Mesothelial cell of epicardium (in vitro differentiated cells): ENCODE results near the gene TOM1. TPM values are rescaled to one million over a fixed set of nuclear protein-coding genes. Genes with fewer than 3 reads are reported as not detected.

Source experiments
- DNase-seq, 2 experiments: peaks; one replicate each; pipeline ENCODE4 v3.0.0; 2021; ENCODE audit warnings: low spot score in 2 of 2; ENCODE audit not compliant: unreplicated experiment in 2 of 2
- H3K27ac Mint-ChIP-seq: 2 replicates; pipeline ENCODE4 v1.8.0; 2021; ENCODE audit warnings: mixed read lengths
- H3K27me3 Mint-ChIP-seq: 2 replicates; pipeline ENCODE4 v1.8.0; 2021; ENCODE audit warnings: low read depth, mixed read lengths
- H3K36me3 Mint-ChIP-seq: 2 replicates; pipeline ENCODE4 v1.8.0; 2021; ENCODE audit warnings: mixed read lengths
- H3K4me1 Mint-ChIP-seq: 2 replicates; pipeline ENCODE4 v1.8.0; 2021; ENCODE audit warnings: mixed read lengths
- H3K4me3 Mint-ChIP-seq: 2 replicates; pipeline ENCODE4 v1.8.0; 2021; ENCODE audit warnings: mild to moderate bottlenecking, moderate library complexity, mixed read lengths
- H3K9me3 Mint-ChIP-seq: 2 replicates; pipeline ENCODE4 v1.8.0; 2021; ENCODE audit warnings: mixed read lengths
- total RNA-seq: library from RNA; stranded (reverse); gene quantifications from 3 replicates; pipeline ENCODE4 v1.2.1, GENCODE V29; 2021
- TF ChIP-seq, protein P1 (sequence below): fragments of 200-600 bp; sonication (generic); IDR thresholded peaks from one replicate; pipeline ENCODE4 v1.5.0; 2021; ENCODE audit warnings: antibody characterized with exemption; ENCODE audit not compliant: unreplicated experiment

Gene TOM1
- total RNA-seq, 1 donor from 2014 or later, result 41.4 TPM

DNA sequence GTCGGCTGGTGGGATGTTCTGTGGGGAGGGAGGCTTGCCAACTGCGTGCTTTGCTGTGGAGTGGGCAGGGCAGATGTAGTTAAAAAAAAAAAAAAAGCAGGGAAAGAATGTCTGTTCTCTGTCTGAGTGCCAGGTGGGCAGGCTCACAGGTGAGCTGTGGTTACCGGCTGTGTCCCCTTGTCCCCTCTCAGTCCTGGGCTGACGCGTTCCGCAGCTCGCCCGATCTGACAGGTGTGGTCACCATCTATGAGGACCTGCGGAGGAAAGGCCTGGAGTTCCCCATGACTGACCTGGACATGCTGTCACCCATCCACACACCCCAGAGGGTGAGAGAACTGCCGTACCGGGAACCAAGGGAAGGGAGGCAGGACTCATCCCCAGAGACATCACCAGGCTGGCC, 23.6 kb downstream of the TOM1 start:
- Mint-ChIP-seq H3K4me1 (no peaks in the 10 kb centered on the region), H3K9me3 (no peaks in the 10 kb centered on the region), H3K27me3 (no peaks in the 10 kb centered on the region), H3K4me3 (no peak overlapping the region), H3K27ac (no peak overlapping the region), H3K36me3 (peaks cover 22% of the 10 kb centered on the region)
- DNase-seq, result no peak
- TF ChIP-seq, protein P1, sequence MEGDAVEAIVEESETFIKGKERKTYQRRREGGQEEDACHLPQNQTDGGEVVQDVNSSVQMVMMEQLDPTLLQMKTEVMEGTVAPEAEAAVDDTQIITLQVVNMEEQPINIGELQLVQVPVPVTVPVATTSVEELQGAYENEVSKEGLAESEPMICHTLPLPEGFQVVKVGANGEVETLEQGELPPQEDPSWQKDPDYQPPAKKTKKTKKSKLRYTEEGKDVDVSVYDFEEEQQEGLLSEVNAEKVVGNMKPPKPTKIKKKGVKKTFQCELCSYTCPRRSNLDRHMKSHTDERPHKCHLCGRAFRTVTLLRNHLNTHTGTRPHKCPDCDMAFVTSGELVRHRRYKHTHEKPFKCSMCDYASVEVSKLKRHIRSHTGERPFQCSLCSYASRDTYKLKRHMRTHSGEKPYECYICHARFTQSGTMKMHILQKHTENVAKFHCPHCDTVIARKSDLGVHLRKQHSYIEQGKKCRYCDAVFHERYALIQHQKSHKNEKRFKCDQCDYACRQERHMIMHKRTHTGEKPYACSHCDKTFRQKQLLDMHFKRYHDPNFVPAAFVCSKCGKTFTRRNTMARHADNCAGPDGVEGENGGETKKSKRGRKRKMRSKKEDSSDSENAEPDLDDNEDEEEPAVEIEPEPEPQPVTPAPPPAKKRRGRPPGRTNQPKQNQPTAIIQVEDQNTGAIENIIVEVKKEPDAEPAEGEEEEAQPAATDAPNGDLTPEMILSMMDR, result no peak

DNA sequence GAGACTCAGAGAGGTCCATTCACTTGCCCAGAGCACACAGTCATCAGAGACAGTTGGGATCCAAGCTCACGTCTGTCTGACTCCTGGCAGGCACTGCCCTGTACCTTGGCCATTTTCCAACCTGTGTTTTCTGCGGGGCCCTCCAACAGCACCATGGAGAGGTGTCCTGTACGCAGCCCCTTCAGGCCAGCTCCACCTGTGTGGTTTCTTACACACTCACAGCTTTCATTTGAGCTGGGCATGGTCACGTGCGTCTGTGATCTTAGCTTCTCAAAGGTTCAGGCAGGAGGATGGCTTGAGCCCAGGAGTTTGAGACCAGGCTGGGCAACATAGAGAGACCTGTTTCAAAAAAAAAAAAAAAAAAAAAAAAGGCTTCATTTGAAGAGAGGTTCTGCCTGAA, 24.4 kb downstream of the TOM1 start:
- Mint-ChIP-seq H3K27ac (no peak overlapping the region), H3K27me3 (no peaks in the 10 kb centered on the region), H3K36me3 (peaks cover 22% of the 10 kb centered on the region), H3K9me3 (no peaks in the 10 kb centered on the region), H3K4me1 (no peaks in the 10 kb centered on the region), H3K4me3 (no peak overlapping the region)
- no peak for DNase-seq
- TF ChIP-seq, protein P1, result no peak

DNA sequence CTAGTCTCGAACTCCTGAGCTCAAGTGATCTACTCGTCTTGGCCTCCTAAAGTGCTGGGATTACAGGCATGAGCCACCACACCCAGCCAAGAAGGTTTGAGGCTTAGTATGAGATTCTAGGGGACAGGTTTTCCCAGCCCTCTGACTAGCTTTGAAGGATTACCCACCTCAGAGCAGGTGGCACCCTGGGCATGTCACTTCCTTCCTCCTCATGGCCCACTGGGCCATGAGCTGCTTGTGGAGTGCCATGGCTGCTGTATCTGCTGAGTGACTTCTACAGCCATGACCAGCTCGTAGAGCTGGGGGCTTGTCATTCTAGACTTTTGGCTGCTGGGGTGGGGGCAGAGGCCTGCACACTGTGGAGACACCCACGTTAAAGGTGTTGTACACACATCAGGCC, 25.1 kb downstream of the TOM1 start:
- TF ChIP-seq, protein P1, result no peak
- Mint-ChIP-seq H3K27me3 (no peaks in the 10 kb centered on the region), H3K36me3 (peaks cover 25% of the 10 kb centered on the region), H3K27ac (no peak overlapping the region), H3K4me3 (no peak overlapping the region), H3K9me3 (no peaks in the 10 kb centered on the region), H3K4me1 (no peaks in the 10 kb centered on the region)
- DNase-seq, result no peak

DNA sequence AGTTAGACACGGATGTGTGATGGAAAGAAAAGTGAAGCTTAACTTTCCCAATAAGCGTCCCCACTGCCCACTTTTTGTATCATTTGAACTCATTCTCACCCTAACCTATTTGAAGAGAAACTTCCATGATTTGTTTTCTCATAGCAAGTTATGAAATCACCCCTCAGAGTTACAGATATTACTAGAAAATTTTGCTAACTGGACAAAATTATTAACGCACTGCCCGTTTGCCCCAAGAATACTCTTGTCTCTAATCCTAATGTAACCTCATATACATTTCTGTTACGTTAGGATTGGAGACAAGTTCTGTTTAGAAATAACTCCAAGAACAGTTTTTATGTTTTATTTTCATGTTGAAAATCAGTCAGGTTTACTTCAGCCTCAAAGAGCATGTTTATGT, 25.5 kb downstream of the TOM1 start:
- H3K9me3 Mint-ChIP-seq, result no peaks in the 10 kb centered on the region
- no peak overlapping the region for H3K4me3 Mint-ChIP-seq
- H3K27ac Mint-ChIP-seq, result no peak overlapping the region
- peaks cover 26% of the 10 kb centered on the region for H3K36me3 Mint-ChIP-seq
- H3K27me3 Mint-ChIP-seq, result no peaks in the 10 kb centered on the region
- no peak for DNase-seq
- TF ChIP-seq, protein P1, result no peak
- H3K4me1 Mint-ChIP-seq, result no peaks in the 10 kb centered on the region

DNA sequence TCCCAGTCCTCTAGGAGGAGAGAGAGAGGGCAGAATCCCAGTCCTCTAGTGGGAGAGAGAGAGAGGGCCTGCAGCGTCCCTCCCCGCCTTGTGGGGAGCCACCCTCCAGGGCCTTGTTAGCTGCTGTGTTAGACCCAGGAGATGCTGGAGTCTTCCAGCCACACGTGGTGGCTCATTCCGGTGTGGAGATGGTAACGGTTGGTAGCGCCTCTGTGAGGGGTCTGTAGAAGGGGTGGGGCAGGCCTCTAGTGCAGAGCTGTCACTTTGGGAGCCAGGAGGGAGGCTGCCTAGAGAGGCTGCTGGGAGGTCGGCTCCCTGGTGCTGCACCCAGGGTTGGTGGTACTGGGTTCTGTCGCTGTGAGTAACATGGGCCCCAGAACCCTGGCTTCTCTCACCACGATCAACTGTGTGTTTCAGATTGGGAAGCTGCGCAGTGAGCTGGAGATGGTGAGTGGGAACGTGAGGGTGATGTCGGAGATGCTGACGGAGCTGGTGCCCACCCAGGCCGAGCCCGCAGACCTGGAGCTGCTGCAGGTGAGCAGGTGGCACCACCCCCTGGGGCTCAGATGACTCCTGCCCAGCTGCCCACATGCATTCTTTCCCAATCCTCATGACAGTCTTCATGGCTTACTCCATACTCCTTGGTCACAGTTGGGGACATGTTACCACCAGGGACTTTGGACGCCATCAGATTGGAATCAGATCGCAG, 27.3 kb downstream of the TOM1 start:
- H3K27ac Mint-ChIP-seq, result no peak overlapping the region
- no peaks in the 10 kb centered on the region for H3K4me1 Mint-ChIP-seq
- no peaks in the 10 kb centered on the region for H3K9me3 Mint-ChIP-seq
- H3K27me3 Mint-ChIP-seq, result no peaks in the 10 kb centered on the region
- H3K4me3 Mint-ChIP-seq, result no peak overlapping the region
- DNase-seq, result no peak
- H3K36me3 Mint-ChIP-seq, result peaks cover 27% of the 10 kb centered on the region
- TF ChIP-seq, protein P1, result no peak
